GM21447 (cell line): ENCODE data around the gene GRM7.

Experiments used
- ATAC-seq: cut with Tn5 transposase; IDR thresholded peaks from one replicate; pipeline ENCODE4 v1.9.1; 2021; ENCODE audit not compliant: unreplicated experiment

Gene GRM7

GRCh38 chr3:7226393-7226792 lies 365.5 kb downstream of the GRM7 start:
- ATAC-seq: no peak

DNA sequence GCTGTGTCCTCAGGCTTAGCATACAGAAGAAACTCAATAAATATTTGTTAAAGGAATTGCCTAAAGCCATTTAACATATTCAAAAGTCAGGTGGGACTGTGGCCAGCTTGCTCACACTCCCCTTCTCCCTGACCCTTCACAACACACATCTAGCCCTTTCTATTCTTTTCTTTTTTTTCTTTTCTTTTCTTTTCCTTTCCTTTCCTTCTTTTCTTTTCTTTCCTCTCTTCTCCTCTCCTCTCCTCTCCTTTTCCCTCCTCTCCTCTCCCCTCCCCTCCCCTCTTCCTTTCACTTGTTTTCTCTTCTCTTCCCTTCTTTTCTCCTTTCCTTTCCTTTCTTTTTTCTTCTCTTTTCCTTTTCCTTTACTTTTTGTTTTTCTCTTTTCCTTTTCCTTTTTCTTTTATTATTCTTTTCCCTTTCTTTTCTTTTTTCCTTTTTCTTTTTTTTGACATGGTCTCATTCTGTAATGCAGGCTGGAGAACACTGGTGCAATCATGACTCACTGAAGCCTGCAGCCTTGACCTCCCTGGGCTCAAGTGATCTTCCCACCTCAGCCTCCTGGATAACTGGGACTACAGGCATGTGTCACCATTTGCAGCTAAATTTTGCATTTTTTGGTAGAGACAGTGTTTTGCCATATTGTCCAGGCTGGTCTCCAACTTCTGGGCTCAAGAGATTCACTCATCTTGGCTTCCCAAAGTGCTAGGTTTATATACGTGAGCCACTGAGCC lies 377.8 kb downstream of the GRM7 start:
- no peak for ATAC-seq

DNA sequence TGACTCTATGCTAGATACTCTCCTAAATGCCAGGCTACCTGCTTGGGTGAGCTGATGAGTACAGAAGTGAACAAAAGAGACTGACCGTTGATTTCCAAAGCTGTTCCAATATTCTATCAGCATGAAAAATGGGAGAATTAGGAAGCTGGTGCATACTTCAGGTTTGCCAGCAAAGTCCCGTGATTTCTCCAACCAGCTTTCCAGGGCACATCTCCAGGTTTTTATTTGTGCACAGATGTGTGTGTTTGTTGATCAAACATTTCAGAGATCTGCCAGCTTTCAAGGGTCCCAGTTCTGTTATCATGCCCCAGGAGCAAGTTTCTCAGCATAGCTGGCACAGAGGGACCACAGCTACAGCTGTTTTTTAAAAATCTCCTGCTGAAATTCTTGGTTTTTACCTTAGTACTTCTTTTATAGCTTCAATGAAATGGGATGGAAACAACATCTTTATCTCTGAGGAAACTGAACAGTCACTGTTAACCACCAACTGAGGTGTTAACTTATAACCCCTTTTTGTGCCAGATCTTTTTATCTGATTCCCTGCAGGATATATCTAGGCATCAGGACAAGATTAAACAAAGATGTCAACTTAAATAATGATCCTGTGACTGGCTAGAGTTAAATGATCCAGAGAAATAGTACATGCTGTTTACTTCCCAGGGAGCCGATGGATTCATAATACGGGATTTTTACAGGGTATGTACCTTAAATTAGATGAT lies 380.8 kb downstream of the GRM7 start:
- no peak for ATAC-seq

- no peak for ATAC-seq
These were observed 381.4 kb downstream of the GRM7 start for GRCh38 chr3:7242303-7242635.

DNA sequence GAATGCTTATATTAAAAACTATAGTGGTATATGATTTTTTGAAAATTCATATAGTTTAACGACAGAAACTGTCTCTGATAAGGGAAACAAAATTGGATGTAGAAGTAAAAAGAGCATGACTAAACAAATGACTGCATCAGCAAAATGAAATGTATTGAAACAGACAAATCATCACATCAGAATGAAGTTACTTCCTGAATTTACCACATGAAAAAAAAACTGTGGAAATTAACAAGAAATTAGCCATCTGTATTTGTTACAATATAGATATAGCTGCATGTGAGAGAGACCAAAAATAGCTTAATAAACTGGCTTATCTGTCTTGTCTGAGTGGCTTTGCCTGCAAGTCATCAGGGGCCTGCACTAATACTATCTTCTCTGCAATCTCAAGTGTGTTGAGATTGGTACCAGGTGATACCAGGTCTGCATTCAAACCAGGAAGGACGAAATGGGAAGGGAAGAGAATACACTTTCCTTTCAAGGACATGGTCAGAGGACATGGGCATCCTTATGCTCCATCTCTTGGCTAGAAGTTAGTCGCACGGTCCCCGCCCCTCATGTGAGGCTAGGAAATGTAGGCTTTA lies 388.7 kb downstream of the GRM7 start:
- no peak for ATAC-seq

DNA sequence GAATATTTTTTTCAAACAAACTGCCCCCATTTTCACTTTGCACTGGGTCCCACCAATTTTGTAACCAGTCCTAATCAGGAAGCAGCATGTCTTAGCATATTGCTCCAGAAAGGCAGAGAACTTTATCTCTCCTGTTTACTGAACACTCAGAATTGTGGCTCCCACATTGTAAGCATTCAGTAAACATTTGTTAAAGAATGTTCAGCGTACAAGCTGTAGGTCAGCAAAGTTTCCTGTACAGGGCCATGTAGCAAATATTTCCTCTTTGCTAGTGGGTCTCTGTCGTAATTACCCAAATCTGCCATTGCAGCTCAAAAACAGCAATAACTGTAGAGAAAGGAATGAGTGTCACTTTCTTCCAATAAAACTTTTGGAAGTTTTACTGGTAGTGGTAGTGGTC lies 393.3 kb downstream of the GRM7 start:
- no peak for ATAC-seq

DNA sequence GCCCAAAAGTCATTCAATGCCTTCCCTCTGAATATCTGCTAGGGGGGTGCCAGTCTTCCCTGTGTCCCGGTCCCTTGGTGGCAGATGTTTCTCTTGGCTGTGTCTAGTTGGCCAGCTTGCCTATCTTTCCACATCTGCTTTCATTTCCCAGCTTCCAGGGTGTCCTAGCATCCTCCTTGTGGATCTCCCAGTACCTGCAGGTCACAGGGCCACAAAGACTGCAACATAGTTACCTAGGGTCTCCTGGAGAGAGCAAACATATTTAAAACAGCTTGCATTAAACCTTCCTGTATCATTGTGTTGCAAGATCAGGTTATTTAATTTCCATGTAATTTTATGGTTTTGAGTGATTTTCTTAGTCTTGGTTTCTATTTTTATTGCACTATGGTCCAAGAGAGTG lies 400.1 kb downstream of the GRM7 start:
- no peak for ATAC-seq

- no peak for ATAC-seq
These were observed 402.7 kb downstream of the GRM7 start for GRCh38 chr3:7263347-7264195.

DNA sequence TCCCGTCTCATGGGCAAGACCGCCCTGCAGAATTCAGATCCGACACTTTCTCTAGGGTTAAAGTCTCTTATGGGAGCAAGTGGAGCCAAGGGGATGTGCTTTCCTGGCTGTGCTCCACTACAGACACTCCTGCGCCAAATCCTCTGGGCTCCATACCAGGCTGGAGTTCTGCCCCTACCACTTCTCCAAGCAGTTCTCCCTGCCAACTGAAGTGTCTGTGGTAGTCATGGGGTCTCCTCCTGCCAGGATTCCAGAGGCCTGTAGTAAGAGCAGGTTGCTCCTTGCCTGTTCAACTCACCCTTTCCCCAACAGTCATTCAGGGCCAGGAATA lies 403.2 kb downstream of the GRM7 start:
- ATAC-seq: no peak

DNA sequence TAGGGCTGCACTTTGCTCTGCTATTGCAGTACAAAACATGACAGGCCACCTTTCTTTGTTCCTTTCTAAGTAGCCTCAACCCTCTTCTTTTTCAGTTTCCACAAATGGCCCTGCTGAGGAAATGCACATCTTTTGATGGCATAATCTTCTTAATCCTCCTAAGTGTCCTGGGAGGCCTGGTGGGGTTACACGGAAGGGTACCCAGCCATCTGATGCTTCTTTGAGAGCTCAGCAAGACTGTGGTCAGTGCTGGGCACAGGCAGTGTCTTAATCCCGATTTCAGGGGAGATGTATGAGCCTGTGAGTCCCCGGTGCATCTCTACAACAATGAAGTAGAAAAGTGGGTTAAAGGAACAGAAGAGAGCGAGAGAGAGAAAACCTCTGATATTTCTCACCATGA lies 404.8 kb downstream of the GRM7 start:
- ATAC-seq: no peak

DNA sequence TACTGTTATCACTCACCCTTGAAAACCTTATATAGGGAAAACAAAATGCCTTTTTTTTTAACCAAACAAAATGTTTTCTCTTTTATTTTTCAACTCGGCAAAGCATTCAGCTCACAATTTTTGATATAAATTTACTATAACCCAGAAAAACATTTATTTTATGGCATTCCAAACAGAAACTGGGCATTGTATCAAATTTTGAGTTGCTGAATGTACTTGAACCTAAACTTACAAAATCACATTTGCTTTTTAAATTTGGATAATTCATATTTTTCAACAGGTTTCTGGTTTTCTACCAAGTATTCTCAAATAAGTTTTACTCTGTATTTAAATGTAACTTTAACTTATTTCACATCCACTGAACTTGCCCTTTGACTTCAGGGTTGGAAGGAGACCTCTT lies 405.6 kb downstream of the GRM7 start:
- no peak for ATAC-seq

DNA sequence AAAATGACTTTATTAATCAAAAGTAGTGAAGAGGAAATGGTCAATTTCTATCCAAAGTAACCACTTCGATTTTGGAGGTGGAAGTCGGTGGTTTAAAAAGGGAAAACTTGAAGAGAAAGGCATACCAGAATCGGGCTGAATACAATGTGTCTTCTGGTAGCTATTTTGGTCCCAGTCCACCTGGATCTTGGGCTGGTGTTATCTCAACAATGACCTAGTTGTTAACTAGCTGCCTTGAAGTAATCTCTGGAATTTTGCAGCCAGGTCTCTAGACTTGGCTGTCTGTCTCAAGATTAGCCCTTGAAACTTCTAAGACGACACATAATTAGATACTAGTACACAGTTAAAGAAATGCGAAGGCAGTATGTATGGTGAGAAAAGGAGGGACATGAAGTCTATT lies 409.8 kb downstream of the GRM7 start:
- no peak for ATAC-seq

DNA sequence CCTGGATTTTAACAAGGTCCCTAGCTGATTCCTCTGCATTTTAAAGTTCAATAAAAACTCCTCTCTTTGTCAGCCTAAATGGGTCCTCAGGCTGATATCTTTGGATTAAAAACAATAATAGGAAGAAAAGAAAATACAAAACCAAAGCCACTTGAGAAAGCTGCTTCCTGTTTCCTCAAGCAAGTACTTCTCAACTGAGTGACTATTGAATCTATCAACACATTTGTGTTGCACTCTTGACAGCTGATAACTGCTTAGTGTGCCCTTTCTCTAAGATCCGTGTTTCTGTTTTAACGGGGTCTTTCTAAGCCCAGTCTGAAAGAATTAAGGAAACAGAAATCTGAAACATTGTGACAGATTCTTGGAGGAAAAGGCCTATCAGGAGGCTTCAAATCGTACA lies 410.7 kb downstream of the GRM7 start:
- ATAC-seq: no peak

GRCh38 chr3:7272203-7272602 lies 411.3 kb downstream of the GRM7 start:
- no peak for ATAC-seq

- no peak for ATAC-seq
These were observed 414.5 kb downstream of the GRM7 start for GRCh38 chr3:7275396-7275795.

DNA sequence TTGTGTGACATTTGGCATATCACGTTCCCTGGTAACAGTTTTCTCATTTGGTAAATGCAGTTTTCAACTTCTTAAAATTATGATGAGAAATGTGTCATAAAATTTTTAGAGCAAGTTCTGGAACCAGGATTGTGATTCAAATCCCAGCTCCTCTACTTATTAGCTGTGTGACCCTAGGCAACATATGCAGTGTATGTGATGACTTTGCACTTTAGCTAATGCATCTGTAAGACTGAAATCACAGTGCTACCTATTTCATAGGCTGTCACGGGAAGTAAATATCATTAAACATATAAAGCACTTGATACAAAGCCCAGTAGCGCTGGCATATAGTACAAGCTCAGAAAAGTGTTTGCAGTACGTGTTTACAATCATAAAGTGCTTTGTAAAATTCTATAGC lies 419.4 kb downstream of the GRM7 start:
- no peak for ATAC-seq

DNA sequence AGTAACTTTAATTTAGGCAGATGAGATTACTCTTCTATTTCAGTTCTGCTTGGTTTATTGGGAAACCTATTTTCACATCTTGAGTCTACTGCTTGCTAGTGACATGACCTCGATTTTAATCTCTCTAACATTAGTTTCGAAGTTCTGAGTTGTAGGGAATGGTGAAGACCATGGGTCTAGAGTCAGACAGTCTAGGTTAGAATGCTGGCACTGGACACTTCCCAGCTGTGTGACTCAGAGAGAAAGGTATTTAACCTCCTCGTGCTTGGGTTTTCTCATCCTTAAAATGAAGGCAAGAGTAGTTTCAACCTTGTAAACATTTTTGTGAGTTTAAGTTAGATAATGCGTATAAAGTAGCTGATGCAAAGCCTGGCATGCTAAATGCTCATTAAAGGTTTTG lies 422.1 kb downstream of the GRM7 start:
- no peak for ATAC-seq

- no peak for ATAC-seq
These were observed 424.6 kb downstream of the GRM7 start for GRCh38 chr3:7285505-7285904.

- ATAC-seq: no peak
These were observed 427.2 kb downstream of the GRM7 start for GRCh38 chr3:7288133-7288532.

- no peak for ATAC-seq
These were observed 428.2 kb downstream of the GRM7 start for GRCh38 chr3:7289121-7289520.

DNA sequence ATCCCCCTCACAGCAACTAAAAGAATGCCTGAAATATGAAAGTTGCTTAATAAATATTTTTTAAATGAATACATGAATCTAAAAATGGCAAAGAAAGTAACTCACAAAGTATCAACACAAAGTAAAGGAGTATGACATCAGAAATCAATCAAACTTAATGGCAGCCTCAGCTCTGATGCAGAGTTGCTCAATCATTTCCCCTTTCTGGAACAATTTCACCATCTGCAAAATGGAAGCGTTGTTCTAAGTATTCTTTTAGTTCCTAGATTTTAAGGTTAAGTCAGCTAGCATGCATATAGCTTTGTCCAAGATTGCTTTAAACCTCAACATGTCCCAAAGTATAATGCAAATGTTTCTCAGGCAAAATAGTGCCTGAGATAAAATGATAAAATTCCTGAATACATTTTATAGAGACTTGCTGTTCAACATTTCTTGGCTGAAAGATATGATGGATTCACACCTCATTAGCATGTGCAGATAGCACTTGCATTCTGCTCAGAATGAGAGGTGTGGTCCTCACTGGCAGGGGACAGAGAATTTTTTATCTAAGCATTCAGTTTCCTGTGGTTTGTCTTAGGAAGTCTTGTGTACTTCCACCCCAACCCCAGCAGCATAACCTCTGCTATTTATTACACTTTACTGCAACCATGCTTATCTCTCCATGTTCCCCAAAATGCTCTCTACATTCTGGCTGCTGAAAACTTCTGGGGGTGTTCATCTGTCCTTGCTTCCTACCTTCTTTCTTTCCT lies 429.3 kb downstream of the GRM7 start:
- no peak for ATAC-seq
